ENCODE data around the gene PP2D1. TPM values are rescaled to one million over a fixed set of nuclear protein-coding genes. Genes with fewer than 3 reads are reported as not detected.
"Not testable (repeated sequence)": the region's sequence is repeated elsewhere in the genome, so short reads cannot be mapped to it uniquely, and the experiment has no call there.

The PP2D1 gene
- total RNA-seq, 1 donor from 2014 or later = not detected

DNA sequence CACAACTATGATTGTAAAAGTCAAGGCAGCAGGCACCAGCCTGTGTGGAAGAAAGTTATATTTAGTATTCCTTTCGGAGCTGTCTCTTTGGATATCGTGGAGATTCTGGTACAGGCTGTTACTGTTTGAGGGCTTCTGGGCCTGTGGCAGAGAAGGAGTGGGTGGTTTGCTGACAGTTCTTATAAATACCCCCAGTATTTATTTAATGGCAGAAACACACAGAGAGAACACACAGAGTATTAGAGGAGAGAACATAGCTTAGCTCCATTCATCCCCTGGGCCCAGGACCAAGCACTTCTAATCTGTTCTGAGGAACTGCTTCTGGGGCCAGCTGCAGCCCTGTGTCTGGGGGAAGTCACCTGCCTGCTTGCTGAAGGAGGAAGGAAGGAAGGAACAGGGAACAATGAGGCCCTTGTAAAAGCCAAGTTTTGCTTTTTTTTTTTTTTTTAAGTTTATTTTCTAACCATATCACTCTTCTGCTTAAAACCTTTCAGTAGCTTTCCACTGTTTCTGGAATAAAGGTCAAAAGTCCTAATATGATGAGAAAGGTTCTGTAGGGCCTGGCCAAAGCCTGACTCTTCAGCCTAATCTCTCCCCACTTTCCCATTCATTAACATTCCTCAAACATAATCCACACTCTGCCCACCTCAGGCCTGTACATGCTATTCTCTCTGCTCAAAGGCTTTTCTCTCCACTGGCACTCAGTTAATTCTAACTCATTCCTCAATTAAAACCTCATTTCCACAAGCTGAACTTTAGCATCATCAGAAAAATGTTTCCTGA, 11.8 kb upstream of the PP2D1 start:
- DNase-seq (ENCODE audit: low spot score in 2 of 2) = no peak
- TF ChIP-seq, protein P1, sequence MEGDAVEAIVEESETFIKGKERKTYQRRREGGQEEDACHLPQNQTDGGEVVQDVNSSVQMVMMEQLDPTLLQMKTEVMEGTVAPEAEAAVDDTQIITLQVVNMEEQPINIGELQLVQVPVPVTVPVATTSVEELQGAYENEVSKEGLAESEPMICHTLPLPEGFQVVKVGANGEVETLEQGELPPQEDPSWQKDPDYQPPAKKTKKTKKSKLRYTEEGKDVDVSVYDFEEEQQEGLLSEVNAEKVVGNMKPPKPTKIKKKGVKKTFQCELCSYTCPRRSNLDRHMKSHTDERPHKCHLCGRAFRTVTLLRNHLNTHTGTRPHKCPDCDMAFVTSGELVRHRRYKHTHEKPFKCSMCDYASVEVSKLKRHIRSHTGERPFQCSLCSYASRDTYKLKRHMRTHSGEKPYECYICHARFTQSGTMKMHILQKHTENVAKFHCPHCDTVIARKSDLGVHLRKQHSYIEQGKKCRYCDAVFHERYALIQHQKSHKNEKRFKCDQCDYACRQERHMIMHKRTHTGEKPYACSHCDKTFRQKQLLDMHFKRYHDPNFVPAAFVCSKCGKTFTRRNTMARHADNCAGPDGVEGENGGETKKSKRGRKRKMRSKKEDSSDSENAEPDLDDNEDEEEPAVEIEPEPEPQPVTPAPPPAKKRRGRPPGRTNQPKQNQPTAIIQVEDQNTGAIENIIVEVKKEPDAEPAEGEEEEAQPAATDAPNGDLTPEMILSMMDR (IDR thresholded peaks at IDR 0.05) = no peak
- H3K36me3 ChIP-seq = no peaks in the 10 kb centered on the region
- H3K4me1 ChIP-seq = peaks cover 4 to 14% of the 10 kb centered on the region in 2 donors
- no peaks in the 10 kb centered on the region for H3K27me3 ChIP-seq
- no peaks in the 10 kb centered on the region for H3K9me3 ChIP-seq
- no peak overlapping the region for H3K4me3 ChIP-seq
- peak overlapping the region; percentile 55 to 71 for H3K27ac ChIP-seq
- intact Hi-C loops (cut with DNase I) = no loop called here

GRCh38 chr3:20022954-20023622, 11.0 kb upstream of the PP2D1 start:
- intact Hi-C loops (cut with DNase I) = no loop called here
- Histone ChIP-seq H3K36me3 (no peaks in the 10 kb centered on the region), H3K4me3 (no peak overlapping the region), H3K27ac (peak overlapping the region; percentile 55 to 71), H3K27me3 (no peaks in the 10 kb centered on the region), H3K4me1 (peaks cover 4 to 14% of the 10 kb centered on the region in 2 donors), H3K9me3 (no peaks in the 10 kb centered on the region)
- DNase-seq (ENCODE audit: low spot score in 2 of 2) = no peak
- TF ChIP-seq, protein P1 (IDR thresholded peaks at IDR 0.05) = no peak

- H3K4me1 ChIP-seq; H3K27ac ChIP-seq; H3K27me3 ChIP-seq; H3K9me3 ChIP-seq; H3K4me3 ChIP-seq; H3K36me3 ChIP-seq; DNase-seq (ENCODE audit: low spot score in 2 of 2); intact Hi-C loops (cut with DNase I): not testable (repeated sequence)
These were observed 4.0 kb upstream of the PP2D1 start for GRCh38 chr3:20016076-20016475.

GRCh38 chr3:20015525-20015924, 3.5 kb upstream of the PP2D1 start:
- H3K36me3 ChIP-seq = no peaks in the 10 kb centered on the region
- H3K4me3 ChIP-seq = no peak overlapping the region
- H3K27ac ChIP-seq = no peak overlapping the region
- H3K4me1 ChIP-seq = no peaks in the 10 kb centered on the region
- intact Hi-C loops (cut with DNase I) = no loop called here
- TF ChIP-seq, protein P1 (IDR thresholded peaks at IDR 0.05) = no peak
- no peaks in the 10 kb centered on the region for H3K9me3 ChIP-seq
- DNase-seq (ENCODE audit: low spot score in 2 of 2) = no peak
- H3K27me3 ChIP-seq = no peaks in the 10 kb centered on the region

DNA sequence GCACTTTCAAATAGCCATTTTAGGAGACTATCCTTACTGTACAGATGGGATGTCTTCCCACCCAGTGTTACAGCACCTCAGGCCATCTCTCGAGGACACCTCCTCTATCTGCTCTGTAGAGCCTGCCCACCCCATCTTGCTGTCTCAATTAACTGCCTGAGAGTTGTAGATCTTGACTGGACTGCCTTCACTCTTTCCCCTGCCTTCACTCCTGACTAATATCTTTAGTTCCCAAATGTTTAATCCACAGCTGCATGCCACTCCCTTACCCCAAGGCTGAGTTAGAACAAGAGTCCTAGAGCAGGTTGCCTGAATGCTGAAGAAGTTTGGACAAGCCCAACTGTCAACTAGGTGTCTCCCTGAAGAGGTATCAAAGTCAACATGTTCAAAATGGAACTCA, 1.3 kb upstream of the PP2D1 start:
- intact Hi-C loops (cut with DNase I) = no loop called here
- no peak overlapping the region for H3K4me3 ChIP-seq
- H3K9me3 ChIP-seq = no peaks in the 10 kb centered on the region
- no peaks in the 10 kb centered on the region for H3K27me3 ChIP-seq
- no peak for DNase-seq (ENCODE audit: low spot score in 2 of 2)
- no peaks in the 10 kb centered on the region for H3K36me3 ChIP-seq
- H3K27ac ChIP-seq = no peak overlapping the region
- TF ChIP-seq, protein P1 (IDR thresholded peaks at IDR 0.05) = no peak
- no peaks in the 10 kb centered on the region for H3K4me1 ChIP-seq

GRCh38 chr3:20008646-20009045, 3.4 kb downstream of the PP2D1 start:
- Histone ChIP-seq H3K36me3 (no peaks in the 10 kb centered on the region), H3K27ac (no peak overlapping the region), H3K27me3 (no peaks in the 10 kb centered on the region), H3K9me3 (no peaks in the 10 kb centered on the region), H3K4me3 (no peak overlapping the region), H3K4me1 (no peaks in the 10 kb centered on the region)
- no peak for DNase-seq (ENCODE audit: low spot score in 2 of 2)
- intact Hi-C loops (cut with DNase I) = no loop called here
- TF ChIP-seq, protein P1 (IDR thresholded peaks at IDR 0.05) = no peak

All from ascending aorta (tissue), 2 donors.